HEK293 (cell line): ENCODE results near the gene PILRB.
A peak's percentile ranks its signal among the peaks of the same experiment; 100 is the strongest.
"Not testable (repeated sequence)": the region's sequence is repeated elsewhere in the genome, so short reads cannot be mapped to it uniquely, and the experiment has no call there.

Experiments used
- CTCF ChIA-PET: fragments of 350-600 bp; formaldehyde crosslinking; extraction: SDS; loops from one replicate; lab custom pipeline; 2021; ENCODE audit warnings: antibody characterized with exemption; lab: Yijun Ruan, JAX
- POLR2A ChIA-PET: fragments of 300-600 bp; formaldehyde crosslinking; extraction: SDS; loops from one replicate; lab custom pipeline; 2020; ENCODE audit warnings: antibody characterized with exemption, inconsistent platforms; lab: Yijun Ruan, JAX
- H3K27ac ChIP-seq: fragments of 200-500 bp; sonication (Bioruptor generic); 2 replicates; pipeline ENCODE4 v1.5.1; 2014; ENCODE audit warnings: low read depth, low read length, control low read depth, inconsistent platforms; ENCODE audit errors: extremely low read depth
- H3K36me3 ChIP-seq, 2 experiments: fragments of 200-500 bp in 1 of 2; sonication (Bioruptor generic) in 1 of 2; 1 replicate in 1 of 2; 2 replicates in 1 of 2; pipeline ENCODE4 v1.5.1; 2014 to 2017; ENCODE audit warnings: inconsistent platforms in 2 of 2, low read length in 2 of 2; ENCODE audit not compliant: control insufficient read depth in 2 of 2, insufficient read depth in 1 of 2
- H3K4me1 ChIP-seq: fragments of 200-500 bp; sonication (Bioruptor generic); 2 replicates; pipeline ENCODE4 v1.5.1; 2014; ENCODE audit warnings: mild to moderate bottlenecking, low read length, inconsistent platforms; ENCODE audit not compliant: control insufficient read depth, insufficient read depth
- H3K4me3 ChIP-seq: 2 replicates; pipeline ENCODE4 v1.5.1; 2011; ENCODE audit warnings: low read depth, mild to moderate bottlenecking, control low read depth, low read length, moderate library complexity
- H3K9me3 ChIP-seq: fragments of 200-500 bp; sonication (Bioruptor generic); 2 replicates; pipeline ENCODE4 v1.5.1; 2014; ENCODE audit warnings: low read depth, low read length, inconsistent platforms; ENCODE audit not compliant: control insufficient read depth, insufficient read depth
- ATF2 ChIP-seq: fragments of 450-650 bp; formaldehyde crosslinking; IDR thresholded peaks from 2 replicates; pipeline ENCODE4 v1.5.1; 2016; ENCODE audit warnings: missing biosample characterization, missing genetic modification characterization, low read depth
- HIC1 ChIP-seq: fragments of 450-650 bp; formaldehyde crosslinking; IDR thresholded peaks from 2 replicates; pipeline ENCODE4 v1.5.1; 2016; ENCODE audit warnings: missing biosample characterization, missing genetic modification characterization
- IKZF3 ChIP-seq: fragments of 450-650 bp; IDR thresholded peaks from 2 replicates; pipeline ENCODE4 v1.5.0; 2018; ENCODE audit warnings: missing biosample characterization, mild to moderate bottlenecking, missing genetic modification characterization, moderate library complexity
- PBX3 ChIP-seq: sonication (generic); formaldehyde crosslinking; IDR thresholded peaks from 2 replicates; pipeline ENCODE4 v1.8.1; 2022; ENCODE audit warnings: mild to moderate bottlenecking, moderate library complexity, missing genetic modification reagents
- PRDM2 ChIP-seq: fragments of 450-650 bp; formaldehyde crosslinking; IDR thresholded peaks from 2 replicates; pipeline ENCODE4 v1.5.1; 2016; ENCODE audit warnings: missing biosample characterization, missing genetic modification characterization, borderline replicate concordance
- SCRT1 ChIP-seq: fragments of 450-650 bp; formaldehyde crosslinking; IDR thresholded peaks from 2 replicates; pipeline ENCODE4 v1.5.1; 2016; ENCODE audit warnings: missing biosample characterization, missing genetic modification characterization, borderline replicate concordance
- SCRT2 ChIP-seq: fragments of 450-650 bp; formaldehyde crosslinking; IDR thresholded peaks from 2 replicates; pipeline ENCODE4 v1.5.1; 2016; ENCODE audit warnings: missing biosample characterization, missing genetic modification characterization
- ZNF16 ChIP-seq: fragments of 450-650 bp; formaldehyde crosslinking; IDR thresholded peaks from 2 replicates; pipeline ENCODE4 v1.5.1; 2016; ENCODE audit warnings: low read depth, missing biosample characterization, missing genetic modification characterization
- ZNF169 ChIP-seq: fragments of 450-650 bp; formaldehyde crosslinking; IDR thresholded peaks from 2 replicates; pipeline ENCODE4 v1.5.1; 2016; ENCODE audit warnings: missing biosample characterization, missing genetic modification characterization
- ZNF214 ChIP-seq: fragments of 450-650 bp; formaldehyde crosslinking; IDR thresholded peaks from 2 replicates; pipeline ENCODE4 v1.5.1; 2017; ENCODE audit warnings: missing biosample characterization, mild to moderate bottlenecking, missing genetic modification characterization, borderline replicate concordance
- ZNF221 ChIP-seq: fragments of 450-650 bp; formaldehyde crosslinking; IDR thresholded peaks from 2 replicates; pipeline ENCODE4 v1.5.1; 2017; ENCODE audit warnings: missing biosample characterization, missing genetic modification characterization, borderline replicate concordance
- ZNF24 ChIP-seq: fragments of 450-650 bp; formaldehyde crosslinking; IDR thresholded peaks from 2 replicates; pipeline ENCODE4 v1.5.1; 2016; ENCODE audit warnings: missing biosample characterization, missing genetic modification characterization
- ZNF350 ChIP-seq: fragments of 450-650 bp; formaldehyde crosslinking; IDR thresholded peaks from 2 replicates; pipeline ENCODE4 v1.5.0; 2017; ENCODE audit warnings: missing biosample characterization, mild to moderate bottlenecking, missing genetic modification characterization
- ZNF416 ChIP-seq: fragments of 450-650 bp; formaldehyde crosslinking; IDR thresholded peaks from 2 replicates; pipeline ENCODE4 v1.5.1; 2016; ENCODE audit warnings: missing biosample characterization, missing genetic modification characterization
- ZNF423 ChIP-seq: fragments of 450-650 bp; formaldehyde crosslinking; IDR thresholded peaks from 2 replicates; pipeline ENCODE4 v1.5.1; 2016; ENCODE audit warnings: missing biosample characterization, missing genetic modification characterization
- ZNF433 ChIP-seq: fragments of 450-650 bp; formaldehyde crosslinking; IDR thresholded peaks from 2 replicates; pipeline ENCODE4 v1.5.1; 2016; ENCODE audit warnings: missing biosample characterization, missing genetic modification characterization, low read depth
- ZNF514 ChIP-seq: fragments of 450-650 bp; formaldehyde crosslinking; IDR thresholded peaks from 2 replicates; pipeline ENCODE4 v1.5.1; 2016; ENCODE audit warnings: missing biosample characterization, missing genetic modification characterization
- ZNF560 ChIP-seq: fragments of 450-650 bp; formaldehyde crosslinking; IDR thresholded peaks from 2 replicates; pipeline ENCODE4 v1.5.1; 2017; ENCODE audit warnings: missing biosample characterization, missing genetic modification characterization, borderline replicate concordance
- ZNF621 ChIP-seq: fragments of 450-650 bp; formaldehyde crosslinking; IDR thresholded peaks from 2 replicates; pipeline ENCODE4 v1.5.1; 2017; ENCODE audit warnings: missing biosample characterization, missing genetic modification characterization
- ZNF629 ChIP-seq: fragments of 450-650 bp; formaldehyde crosslinking; IDR thresholded peaks from 2 replicates; pipeline ENCODE4 v1.5.1; 2017; ENCODE audit warnings: missing biosample characterization, missing genetic modification characterization
- ZNF747 ChIP-seq: fragments of 450-650 bp; formaldehyde crosslinking; IDR thresholded peaks from 2 replicates; pipeline ENCODE4 v1.5.1; 2016; ENCODE audit warnings: missing biosample characterization, missing genetic modification characterization
- ZXDB ChIP-seq: fragments of 450-650 bp; formaldehyde crosslinking; IDR thresholded peaks from 2 replicates; pipeline ENCODE4 v1.5.1; 2016; ENCODE audit warnings: missing biosample characterization, missing genetic modification characterization

PILRB gene

GRCh38 chr7:100360135-100360854 is 2.4 kb downstream of the PILRB start (continued):
- no peak for TF ChIP-seq ZNF221 (tag by site-specific recombination)
- no peak for TF ChIP-seq PBX3
- no peak for TF ChIP-seq ZNF560 (tag by site-specific recombination)
- no peak for TF ChIP-seq ZNF629 (tag by site-specific recombination)
- TF ChIP-seq ZNF433: no peak
- no peak for TF ChIP-seq ZNF416 (tag by site-specific recombination)

GRCh38 chr7:100363098-100363497 is 5.2 kb downstream of the PILRB start:
- TF ChIP-seq ZNF169: no peak
- TF ChIP-seq SCRT1 (tag by site-specific recombination): peak; percentile 52; the same call in 1 of the 2 replicates
- TF ChIP-seq ZNF621 (tag by site-specific recombination): no peak
- TF ChIP-seq ZNF24 (tag by site-specific recombination): no peak
- TF ChIP-seq ZNF214: no peak
- no peak for TF ChIP-seq ZNF350 (tag by site-specific recombination)
- no peak for TF ChIP-seq ZXDB (tag by site-specific recombination)
- TF ChIP-seq SCRT2 (tag by site-specific recombination): peak; percentile 92
- no peak for TF ChIP-seq ZNF514
- TF ChIP-seq PRDM2 (tag by site-specific recombination): no peak
- TF ChIP-seq ZNF16 (tag by site-specific recombination): no peak
- TF ChIP-seq IKZF3 (tag by site-specific recombination): no peak
- TF ChIP-seq ATF2 (tag by site-specific recombination): no peak
- TF ChIP-seq ZNF747: no peak
- TF ChIP-seq HIC1 (tag by site-specific recombination): no peak
- no peak for TF ChIP-seq ZNF423 (tag by site-specific recombination)
- TF ChIP-seq, all 188 proteins: peak for 2
- Histone ChIP-seq H3K36me3 (peaks cover 33 to 68% of the 10 kb centered on the region in 2 experiments), H3K4me3 (no peak overlapping the region), H3K9me3 (no peaks in the 10 kb centered on the region), H3K27ac (no peak overlapping the region), H3K4me1 (no peaks in the 10 kb centered on the region)
- CTCF ChIA-PET: no interaction called here
- POLR2A ChIA-PET: no interaction called here

GRCh38 chr7:100363797-100364196 is 5.9 kb downstream of the PILRB start:
- H3K36me3 ChIP-seq: peaks cover 33 to 61% of the 10 kb centered on the region in 2 experiments
- H3K4me1 ChIP-seq, H3K27ac ChIP-seq, H3K9me3 ChIP-seq, H3K4me3 ChIP-seq, POLR2A ChIA-PET: not testable (repeated sequence)
- CTCF ChIA-PET: interaction anchor here (0.6 to 1.9 kb wide), 3 partner anchors 44 to 350 kb away, joined by 5 to 15 read pairs (median 5); no protein-coding TSS in a partner anchor
